Esophagus squamous epithelium (tissue), 5 donors: ENCODE results near the gene MYO18A. TPM values are rescaled to one million over a fixed set of nuclear protein-coding genes. Genes with fewer than 3 reads are reported as not detected.
A peak's percentile ranks its signal among the peaks of the same experiment; 100 is the strongest.

Experiments used
- DNase-seq: peaks from one replicate; lab custom pipeline; 2025; lab: John Stamatoyannopoulos, UW
- H3K27ac ChIP-seq, 4 donors: fragments of 200-600 bp; sonication (generic); one replicate each; pipeline ENCODE4 v1.5.1; 2016 to 2019; ENCODE audit warnings: mild to moderate bottlenecking in 1 of 4
- H3K27me3 ChIP-seq, 4 donors: fragments of 200-600 bp; sonication (generic); 1 replicate in 3 of 4; 2 replicates in 1 of 4; pipeline versions ENCODE4 v1.5.1 to v1.6.0; 2017 to 2021; ENCODE audit warnings: antibody characterized with exemption in 1 of 4
- H3K36me3 ChIP-seq, 3 donors: fragments of 200-600 bp; sonication (generic); one replicate each; pipeline ENCODE4 v1.5.1; 2016 to 2019
- H3K4me1 ChIP-seq, 3 donors: fragments of 200-600 bp; sonication (generic); one replicate each; pipeline ENCODE4 v1.5.1; 2017 to 2019
- H3K4me3 ChIP-seq, 4 donors: fragments of 200-600 bp; sonication (generic); 1 replicate in 3 of 4; 2 replicates in 1 of 4; pipeline ENCODE4 v1.5.1; 2016 to 2019; ENCODE audit warnings: mild to moderate bottlenecking in 2 of 4, moderate library complexity in 1 of 4
- H3K9me3 ChIP-seq, 3 donors: fragments of 200-600 bp; sonication (generic); one replicate each; pipeline ENCODE4 v1.5.1; 2016 to 2019
- POLR2A ChIP-seq, 4 donors: fragments of 450-650 bp; IDR thresholded peaks; one replicate each; pipeline ENCODE4 v1.6.1; 2017; ENCODE audit warnings: antibody characterized with exemption in 4 of 4, mild to moderate bottlenecking in 4 of 4, moderate library complexity in 3 of 4
- WGBS, 2 donors: methylation state at CpG; one replicate each; pipeline ENCODE4 v1.1.5; 2018; 5-methylcytosine and 5-hydroxymethylcytosine counted together
- intact Hi-C: fragments of 100-400 bp; cut with DNase I; formaldehyde crosslinking; loops from one replicate; pipeline ENCODE4 v1.15.0; 2022
- total RNA-seq, 4 donors: library from RNA; depleted of rRNA; stranded (reverse); fragments of >200 nt; gene quantifications; one replicate each; pipeline ENCODE4 v1.1.0, GENCODE V29; 2016
- TF ChIP-seq, protein P1 (sequence below), 6 experiments: fragments of 450-650 bp in 4 of 6; fragments of 200-600 bp in 2 of 6; sonication (generic) in 2 of 6; IDR thresholded peaks; one replicate each; pipeline ENCODE4 v1.5.1; 2016 to 2019; ENCODE audit warnings: antibody characterized with exemption in 6 of 6, mild to moderate bottlenecking in 4 of 6, moderate library complexity in 4 of 6
- donor health status: DM: yes; HTN: yes; CAD: no.

MYO18A gene
- total RNA-seq, 4 donors from 2014 or later = 44.0 to 74.9 (median 68.5) TPM

DNA sequence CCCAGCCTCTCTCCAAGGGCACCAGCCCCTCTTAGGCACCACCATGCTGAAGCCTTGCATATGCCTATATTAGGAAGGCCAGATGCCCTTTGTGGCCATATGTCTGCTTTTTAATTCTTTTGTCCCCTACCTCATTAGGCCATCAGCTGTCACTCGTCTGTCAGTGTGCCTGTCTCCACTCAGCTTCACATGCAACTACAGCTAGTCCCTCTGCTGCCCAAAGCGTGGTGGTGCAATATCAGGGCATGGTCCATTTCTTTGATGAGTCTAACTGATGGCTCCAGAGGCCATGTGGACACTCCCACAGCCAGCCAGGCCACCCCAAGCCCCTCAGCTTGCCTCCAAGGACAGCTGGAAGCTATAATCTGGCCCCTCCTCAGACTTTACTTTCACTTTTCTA, 36.3 kb downstream of the MYO18A start:
- Histone ChIP-seq H3K9me3 (no peaks in the 10 kb centered on the region), H3K4me3 (no peak overlapping the region), H3K27me3 (no peaks in the 10 kb centered on the region), H3K4me1 (peaks cover 26 to 72% (median 43%) of the 10 kb centered on the region in 3 donors), H3K36me3 (no peaks in the 10 kb centered on the region), H3K27ac (no peak overlapping the region)
- TF ChIP-seq, protein P1, sequence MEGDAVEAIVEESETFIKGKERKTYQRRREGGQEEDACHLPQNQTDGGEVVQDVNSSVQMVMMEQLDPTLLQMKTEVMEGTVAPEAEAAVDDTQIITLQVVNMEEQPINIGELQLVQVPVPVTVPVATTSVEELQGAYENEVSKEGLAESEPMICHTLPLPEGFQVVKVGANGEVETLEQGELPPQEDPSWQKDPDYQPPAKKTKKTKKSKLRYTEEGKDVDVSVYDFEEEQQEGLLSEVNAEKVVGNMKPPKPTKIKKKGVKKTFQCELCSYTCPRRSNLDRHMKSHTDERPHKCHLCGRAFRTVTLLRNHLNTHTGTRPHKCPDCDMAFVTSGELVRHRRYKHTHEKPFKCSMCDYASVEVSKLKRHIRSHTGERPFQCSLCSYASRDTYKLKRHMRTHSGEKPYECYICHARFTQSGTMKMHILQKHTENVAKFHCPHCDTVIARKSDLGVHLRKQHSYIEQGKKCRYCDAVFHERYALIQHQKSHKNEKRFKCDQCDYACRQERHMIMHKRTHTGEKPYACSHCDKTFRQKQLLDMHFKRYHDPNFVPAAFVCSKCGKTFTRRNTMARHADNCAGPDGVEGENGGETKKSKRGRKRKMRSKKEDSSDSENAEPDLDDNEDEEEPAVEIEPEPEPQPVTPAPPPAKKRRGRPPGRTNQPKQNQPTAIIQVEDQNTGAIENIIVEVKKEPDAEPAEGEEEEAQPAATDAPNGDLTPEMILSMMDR (IDR thresholded peaks at IDR 0.05) = peak in 2 of 6 experiments; percentile 18 to 34
- TF ChIP-seq POLR2A (IDR thresholded peaks at IDR 0.05) = no peak
- WGBS, 2 donors = 58 to 64% methylated on average over 2 of the region's 2 CpGs
- no peak for DNase-seq
- intact Hi-C loops = no loop called here

DNA sequence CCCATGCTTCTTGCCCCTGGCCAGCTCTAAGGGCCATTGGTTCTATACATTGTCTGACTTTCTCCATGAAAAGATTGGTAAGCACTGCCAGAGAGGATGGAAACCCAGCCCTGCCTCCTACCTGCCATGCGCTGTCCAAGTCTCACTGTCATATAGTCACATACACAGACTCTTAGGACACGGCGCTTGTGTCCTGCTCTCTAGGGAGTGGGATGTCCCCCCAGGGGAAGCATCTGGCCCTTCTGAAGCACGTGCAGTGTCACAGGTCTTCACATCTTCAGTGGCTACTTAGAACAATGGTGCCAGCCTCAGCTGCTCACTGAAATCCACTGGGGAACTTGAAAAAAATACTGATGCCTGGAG, 38.7 kb downstream of the MYO18A start:
- intact Hi-C loops = no loop called here
- peaks cover 21 to 76% (median 45%) of the 10 kb centered on the region in 3 donors for H3K4me1 ChIP-seq
- H3K9me3 ChIP-seq = no peaks in the 10 kb centered on the region
- H3K27me3 ChIP-seq = no peaks in the 10 kb centered on the region
- H3K27ac ChIP-seq = peak overlapping the region; percentile 64 to 89 (median 78)
- WGBS, 2 donors = 59 to 61% methylated on average over 4 of the region's 4 CpGs
- no peak for DNase-seq
- peaks cover 0 to 6% (median 0%) of the 10 kb centered on the region in 3 donors for H3K36me3 ChIP-seq
- H3K4me3 ChIP-seq = peak overlapping the region in 2 of 4 donors; percentile 31 to 44
- TF ChIP-seq, protein P1 (IDR thresholded peaks at IDR 0.05) = no peak
- no peak for TF ChIP-seq POLR2A (IDR thresholded peaks at IDR 0.05)

DNA sequence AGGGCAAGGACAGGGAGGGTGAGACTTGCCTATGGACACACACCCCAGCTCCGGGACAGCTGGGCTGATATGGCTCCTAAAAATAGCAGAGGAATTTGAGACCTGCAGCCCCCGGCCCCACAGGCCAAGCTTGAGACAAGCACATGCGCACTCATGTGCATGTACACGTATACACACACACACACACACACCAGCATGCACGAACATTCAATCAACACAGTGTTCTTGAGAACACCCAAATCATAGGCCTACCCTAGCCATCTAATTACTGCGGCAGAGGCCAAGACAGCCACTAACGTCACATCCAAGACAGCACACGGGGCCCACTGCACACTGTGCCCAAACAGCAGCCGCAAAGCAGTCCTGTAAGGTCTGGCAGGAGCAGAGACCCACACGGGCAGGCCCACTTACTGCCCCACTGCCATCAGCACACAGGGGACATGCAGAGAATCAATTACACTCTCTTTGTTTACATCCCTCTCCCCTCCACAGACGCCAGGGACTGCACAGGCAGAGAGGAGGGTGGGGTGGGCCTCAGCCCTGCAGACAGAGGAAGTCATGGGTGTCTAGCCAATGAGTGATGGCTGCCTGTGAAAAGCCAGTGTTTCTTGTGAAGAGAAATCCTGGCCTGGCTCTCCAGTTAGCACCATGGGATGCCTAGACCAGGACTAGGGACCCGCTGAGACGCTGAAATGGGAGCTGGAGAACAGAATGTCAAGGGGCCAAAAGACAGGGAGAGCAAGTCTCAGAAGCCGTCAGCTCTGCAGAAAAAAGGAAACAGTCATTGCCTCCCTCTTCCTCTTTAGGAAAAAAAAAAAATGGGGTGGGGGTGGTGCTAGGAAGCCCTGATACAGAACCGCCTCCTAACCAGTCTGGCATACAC, 39.3 kb downstream of the MYO18A start:
- 28 to 42% methylated on average over 10 to 13 of the region's 15 CpGs for whole genome bisulfite sequencing, 2 donors
- peaks cover 0 to 12% (median 0%) of the 10 kb centered on the region in 3 donors for H3K36me3 ChIP-seq
- peak overlapping the region; percentile 64 to 89 (median 78) for H3K27ac ChIP-seq
- TF ChIP-seq, protein P1 (IDR thresholded peaks at IDR 0.05) = no peak
- TF ChIP-seq POLR2A (IDR thresholded peaks at IDR 0.05) = no peak
- intact Hi-C loops = no loop called here
- no peaks in the 10 kb centered on the region for H3K27me3 ChIP-seq
- no peak for DNase-seq
- H3K4me3 ChIP-seq = peak overlapping the region; percentile 8 to 56 (median 40)
- H3K4me1 ChIP-seq = peaks cover 21 to 74% (median 45%) of the 10 kb centered on the region in 3 donors
- H3K9me3 ChIP-seq = no peaks in the 10 kb centered on the region

- Histone ChIP-seq H3K4me1 (peaks cover 21 to 67% (median 39%) of the 10 kb centered on the region in 3 donors), H3K4me3 (peak overlapping the region; percentile 8 to 56 (median 40)), H3K27ac (peak overlapping the region; percentile 64 to 89 (median 78)), H3K27me3 (no peaks in the 10 kb centered on the region), H3K36me3 (peaks cover 0 to 19% (median 0%) of the 10 kb centered on the region in 3 donors), H3K9me3 (no peaks in the 10 kb centered on the region)
- peak in 1 of 4 donors; percentile 67 for TF ChIP-seq POLR2A (IDR thresholded peaks at IDR 0.05)
- TF ChIP-seq, protein P1 (IDR thresholded peaks at IDR 0.05) = no peak
- no peak for DNase-seq
- 1 to 3% methylated on average over 9 to 12 of the region's 14 CpGs for WGBS, 2 donors
- intact Hi-C loops = no loop called here
These were observed 40.1 kb downstream of the MYO18A start for GRCh38 chr17:29140051-29140621.
